Panc1 (cell line): ENCODE data around the gene CHL1. TPM values are rescaled to one million over a fixed set of nuclear protein-coding genes. Genes with fewer than 3 reads are reported as not detected.

ENCODE experiments used
- ATAC-seq: fragments of 200-7000 bp; cut with Tn5 transposase; 2 replicates; pipeline ENCODE4 v1.9.1; 2020; ENCODE audit warnings: mild to moderate bottlenecking, moderate library complexity
- BruUV-seq: library from RNA; stranded (reverse); fragments of 400-500 nt; replicated peaks from 2 replicates; lab custom pipeline; 2021; lab: Mats Ljungman, UMichigan
- CTCF ChIA-PET: fragments of 300-600 bp; sonication (Branson Sonifier 250); formaldehyde crosslinking; loops from one replicate; lab custom pipeline; 2022; ENCODE audit warnings: antibody characterized with exemption; lab: Charles Lee
- POLR2A ChIA-PET: fragments of 300-600 bp; sonication (Branson Sonifier 250); formaldehyde crosslinking; loops from one replicate; lab custom pipeline; 2022; ENCODE audit warnings: antibody characterized with exemption; lab: Charles Lee
- DNase-seq: peaks from one replicate; pipeline ENCODE4 v3.0.0-alpha.2; 2010; ENCODE audit warnings: low read depth, low spot score
- H3K27ac ChIP-seq: 2 replicates; pipeline ENCODE4 v1.5.1; 2011; ENCODE audit warnings: mild to moderate bottlenecking, low read length, inconsistent platforms
- H3K27me3 ChIP-seq: fragments of 200-500 bp; sonication (Bioruptor generic); 2 replicates; pipeline ENCODE4 v1.6.0; 2014; ENCODE audit warnings: low read length, inconsistent platforms; ENCODE audit not compliant: control insufficient read depth, insufficient read depth
- H3K36me3 ChIP-seq: fragments of 200-500 bp; sonication (Bioruptor generic); 2 replicates; pipeline ENCODE4 v1.5.1; 2014; ENCODE audit warnings: inconsistent platforms, mild to moderate bottlenecking, low read length, moderate library complexity; ENCODE audit not compliant: control insufficient read depth, insufficient read depth
- H3K4me1 ChIP-seq: 2 replicates; pipeline ENCODE4 v1.5.1; 2011; ENCODE audit warnings: inconsistent platforms, mild to moderate bottlenecking, low read length, moderate library complexity; ENCODE audit not compliant: control insufficient read depth, insufficient read depth
- H3K4me3 ChIP-seq, 2 experiments: 2 replicates each; pipeline ENCODE4 v1.5.1; 2011 to 2012; ENCODE audit warnings: low read depth in 2 of 2, low read length in 2 of 2, mild to moderate bottlenecking in 2 of 2, inconsistent platforms in 1 of 2, moderate library complexity in 1 of 2
- H3K9me3 ChIP-seq: fragments of 200-500 bp; sonication (Bioruptor generic); 2 replicates; pipeline ENCODE4 v1.5.1; 2014; ENCODE audit warnings: low read depth, mild to moderate bottlenecking, inconsistent platforms, low read length, moderate library complexity; ENCODE audit not compliant: control insufficient read depth, insufficient read depth
- CTCF ChIP-seq: fragments of 450-650 bp; IDR thresholded peaks from 2 replicates; pipeline ENCODE4 v1.5.1; 2017; ENCODE audit warnings: mild to moderate bottlenecking
- POLR2AphosphoS5 ChIP-seq: IDR thresholded peaks from 2 replicates; pipeline ENCODE4 v1.6.1; 2012; ENCODE audit warnings: mild to moderate bottlenecking, low read depth, low read length, moderate library complexity
- REST ChIP-seq, 2 experiments: IDR thresholded peaks; 2 replicates each; pipeline ENCODE4 v1.6.1; 2011 to 2012; ENCODE audit warnings: low read depth in 2 of 2, control low read depth in 1 of 2, low read length in 1 of 2, mild to moderate bottlenecking in 1 of 2, moderate library complexity in 1 of 2; ENCODE audit not compliant: insufficient read depth in 1 of 2
- SIN3A ChIP-seq: IDR thresholded peaks from 2 replicates; pipeline ENCODE4 v1.6.1; 2012; ENCODE audit warnings: low read depth, mild to moderate bottlenecking, low read length, moderate library complexity, borderline replicate concordance; ENCODE audit not compliant: insufficient read depth
- TCF7L2 ChIP-seq: IDR thresholded peaks from 2 replicates; pipeline ENCODE4 v1.6.1; 2011; ENCODE audit warnings: mild to moderate bottlenecking, low read depth, low read length, inconsistent platforms
- in situ Hi-C: cut with HindIII; loops from 2 replicates; pipeline ENCODE4 v1.10.0; 2016; ENCODE audit warnings: low sequenced_read_pairs, low pct_unique_long_range_greater_than_20kb
- intact Hi-C: fragments of 100-400 bp; cut with micrococcal nuclease; formaldehyde crosslinking; loops from one replicate; pipeline ENCODE4 v1.10.0; 2022; ENCODE audit not compliant: unreplicated experiment
- total RNA-seq: library from RNA; stranded (reverse); gene quantifications from one replicate; pipeline ENCODE4 v1.2.1, GENCODE V29; 2021; ENCODE audit not compliant: unreplicated experiment

The CHL1 gene
- total RNA-seq, 1 experiment from 2014 or later, result not detected

- BruUV-seq, result no TSS peak
- CTCF ChIA-PET, result no interaction called here
- Histone ChIP-seq H3K27ac (no peak overlapping the region), H3K27me3 (no peaks in the 10 kb centered on the region), H3K9me3 (no peaks in the 10 kb centered on the region), H3K36me3 (no peaks in the 10 kb centered on the region), H3K4me3 (no peak overlapping the region), H3K4me1 (no peaks in the 10 kb centered on the region)
- no peak for ATAC-seq
- no peak for DNase-seq
- POLR2A ChIA-PET, result no interaction called here
- intact Hi-C loops (no loop called here), in situ Hi-C loops (no loop called here)
- TF ChIP-seq TCF7L2 (no peak), POLR2AphosphoS5 (no peak), SIN3A (no peak), CTCF (no peak), REST (IDR thresholded peaks at IDR 0.05; ENCODE audit: insufficient read depth in 1 of 2, low read depth in 2 of 2, low read length in 1 of 2) (no peak)
Measured at GRCh38 chr3:291028-291427, 94.5 kb downstream of the CHL1 start.

- in situ Hi-C loops, result no loop called here
- Histone ChIP-seq H3K4me3 (no peak overlapping the region), H3K9me3 (no peaks in the 10 kb centered on the region), H3K27ac (no peak overlapping the region), H3K36me3 (no peaks in the 10 kb centered on the region), H3K27me3 (no peaks in the 10 kb centered on the region), H3K4me1 (no peaks in the 10 kb centered on the region)
- DNase-seq, result no peak
- no peak for TF ChIP-seq SIN3A
- no peak for TF ChIP-seq REST (IDR thresholded peaks at IDR 0.05; ENCODE audit: insufficient read depth in 1 of 2, low read depth in 2 of 2, low read length in 1 of 2)
- no peak for TF ChIP-seq TCF7L2
- TF ChIP-seq POLR2AphosphoS5, result no peak
- no peak for TF ChIP-seq CTCF
- POLR2A ChIA-PET, result no interaction called here
- CTCF ChIA-PET, result no interaction called here
- intact Hi-C loops, result no loop called here
- no peak for ATAC-seq
- BruUV-seq, result no TSS peak
Measured at GRCh38 chr3:291646-292436, 95.3 kb downstream of the CHL1 start.
